ENCODE measurements around the gene RNU6-7. TPM values are rescaled to one million over a fixed set of nuclear protein-coding genes. Genes with fewer than 3 reads are reported as not detected.

Gene RNU6-7
- total and polyA plus RNA-seq, 2 of the 13 experiments (the other 11 are each of a cell fraction or from before 2014, with no cell fraction given), result under 0.01 TPM; not detected in 1

DNA sequence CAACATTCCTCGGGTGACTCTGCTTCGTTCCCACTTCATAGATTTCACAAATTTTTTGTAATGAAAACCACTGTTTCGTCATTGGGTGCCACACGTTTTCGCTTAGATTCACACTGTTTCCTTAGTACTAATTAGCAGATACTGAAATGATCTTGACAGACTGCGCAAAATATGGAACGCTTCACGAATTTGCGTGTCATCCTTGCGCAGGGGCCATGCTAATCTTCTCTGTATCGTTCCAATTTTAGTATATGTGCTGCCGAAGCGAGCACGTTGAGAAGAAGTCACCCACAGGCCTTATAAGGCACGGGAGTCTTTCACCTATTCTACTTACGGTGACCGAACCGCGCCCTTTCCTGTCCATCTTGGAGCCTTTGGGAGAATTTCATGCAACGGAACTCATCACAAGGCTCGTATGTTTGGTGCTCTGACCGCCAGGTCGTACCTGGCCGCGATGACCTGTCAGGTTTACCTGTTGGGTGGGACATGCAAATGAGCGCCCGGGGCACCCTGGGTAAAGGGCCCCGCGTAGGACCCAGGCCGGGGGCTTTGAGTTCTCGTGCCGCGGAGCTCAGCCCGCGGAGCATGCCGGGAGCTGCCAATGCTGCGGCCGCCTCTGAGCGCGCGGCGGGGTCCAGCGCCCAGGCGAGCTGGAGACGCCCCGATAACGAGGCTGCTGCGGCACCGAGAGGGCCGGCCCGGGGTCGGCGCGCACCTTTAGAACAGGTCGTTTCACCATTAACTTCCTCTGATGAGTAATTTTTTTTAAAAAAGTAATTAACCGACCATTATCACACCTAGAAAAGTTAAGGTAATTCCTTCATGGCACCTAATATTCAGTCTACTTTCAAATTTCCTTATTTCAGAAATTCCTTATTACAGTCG is 1.4 kb downstream of the RNU6-7 start, which contains the start of gene RNU6-8 (continued):
- TF ChIP-seq, protein P1, sequence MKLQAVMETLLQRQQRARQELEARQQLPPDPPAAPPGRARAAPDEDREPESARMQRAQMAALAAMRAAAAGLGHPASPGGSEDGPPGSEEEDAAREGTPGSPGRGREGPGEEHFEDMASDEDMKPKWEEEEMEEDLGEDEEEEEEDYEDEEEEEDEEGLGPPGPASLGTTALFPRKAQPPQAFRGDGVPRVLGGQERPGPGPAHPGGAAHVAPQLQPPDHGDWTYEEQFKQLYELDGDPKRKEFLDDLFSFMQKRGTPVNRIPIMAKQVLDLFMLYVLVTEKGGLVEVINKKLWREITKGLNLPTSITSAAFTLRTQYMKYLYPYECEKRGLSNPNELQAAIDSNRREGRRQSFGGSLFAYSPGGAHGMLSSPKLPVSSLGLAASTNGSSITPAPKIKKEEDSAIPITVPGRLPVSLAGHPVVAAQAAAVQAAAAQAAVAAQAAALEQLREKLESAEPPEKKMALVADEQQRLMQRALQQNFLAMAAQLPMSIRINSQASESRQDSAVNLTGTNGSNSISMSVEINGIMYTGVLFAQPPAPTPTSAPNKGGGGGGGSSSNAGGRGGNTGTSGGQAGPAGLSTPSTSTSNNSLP (IDR thresholded peaks at IDR 0.05; ENCODE audit: low read depth, low read length), result no peak; the same call in none of the 2 replicates
- TF ChIP-seq, protein P2, sequence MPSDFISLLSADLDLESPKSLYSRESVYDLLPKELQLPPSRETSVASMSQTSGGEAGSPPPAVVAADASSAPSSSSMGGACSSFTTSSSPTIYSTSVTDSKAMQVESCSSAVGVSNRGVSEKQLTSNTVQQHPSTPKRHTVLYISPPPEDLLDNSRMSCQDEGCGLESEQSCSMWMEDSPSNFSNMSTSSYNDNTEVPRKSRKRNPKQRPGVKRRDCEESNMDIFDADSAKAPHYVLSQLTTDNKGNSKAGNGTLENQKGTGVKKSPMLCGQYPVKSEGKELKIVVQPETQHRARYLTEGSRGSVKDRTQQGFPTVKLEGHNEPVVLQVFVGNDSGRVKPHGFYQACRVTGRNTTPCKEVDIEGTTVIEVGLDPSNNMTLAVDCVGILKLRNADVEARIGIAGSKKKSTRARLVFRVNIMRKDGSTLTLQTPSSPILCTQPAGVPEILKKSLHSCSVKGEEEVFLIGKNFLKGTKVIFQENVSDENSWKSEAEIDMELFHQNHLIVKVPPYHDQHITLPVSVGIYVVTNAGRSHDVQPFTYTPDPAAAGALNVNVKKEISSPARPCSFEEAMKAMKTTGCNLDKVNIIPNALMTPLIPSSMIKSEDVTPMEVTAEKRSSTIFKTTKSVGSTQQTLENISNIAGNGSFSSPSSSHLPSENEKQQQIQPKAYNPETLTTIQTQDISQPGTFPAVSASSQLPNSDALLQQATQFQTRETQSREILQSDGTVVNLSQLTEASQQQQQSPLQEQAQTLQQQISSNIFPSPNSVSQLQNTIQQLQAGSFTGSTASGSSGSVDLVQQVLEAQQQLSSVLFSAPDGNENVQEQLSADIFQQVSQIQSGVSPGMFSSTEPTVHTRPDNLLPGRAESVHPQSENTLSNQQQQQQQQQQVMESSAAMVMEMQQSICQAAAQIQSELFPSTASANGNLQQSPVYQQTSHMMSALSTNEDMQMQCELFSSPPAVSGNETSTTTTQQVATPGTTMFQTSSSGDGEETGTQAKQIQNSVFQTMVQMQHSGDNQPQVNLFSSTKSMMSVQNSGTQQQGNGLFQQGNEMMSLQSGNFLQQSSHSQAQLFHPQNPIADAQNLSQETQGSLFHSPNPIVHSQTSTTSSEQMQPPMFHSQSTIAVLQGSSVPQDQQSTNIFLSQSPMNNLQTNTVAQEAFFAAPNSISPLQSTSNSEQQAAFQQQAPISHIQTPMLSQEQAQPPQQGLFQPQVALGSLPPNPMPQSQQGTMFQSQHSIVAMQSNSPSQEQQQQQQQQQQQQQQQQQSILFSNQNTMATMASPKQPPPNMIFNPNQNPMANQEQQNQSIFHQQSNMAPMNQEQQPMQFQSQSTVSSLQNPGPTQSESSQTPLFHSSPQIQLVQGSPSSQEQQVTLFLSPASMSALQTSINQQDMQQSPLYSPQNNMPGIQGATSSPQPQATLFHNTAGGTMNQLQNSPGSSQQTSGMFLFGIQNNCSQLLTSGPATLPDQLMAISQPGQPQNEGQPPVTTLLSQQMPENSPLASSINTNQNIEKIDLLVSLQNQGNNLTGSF (CRISPR knock-in tag; IDR thresholded peaks at IDR 0.05), result peak; percentile 93; the same call in 1 of the 2 replicates
- TF ChIP-seq KLF9 (CRISPR knock-in tag; IDR thresholded peaks at IDR 0.05; ENCODE audit: low read depth) (peak; percentile 91; the same call in 1 of the 2 replicates), ARHGAP35 (CRISPR knock-in tag; IDR thresholded peaks at IDR 0.05; ENCODE audit: borderline replicate concordance) (peak; percentile 85; the same call in 1 of the 2 replicates), KDM2A (CRISPR knock-in tag; IDR thresholded peaks at IDR 0.05; ENCODE audit: borderline replicate concordance, low read depth) (peak; percentile 98), ATAD3A (CRISPR knock-in tag; IDR thresholded peaks at IDR 0.05) (peak; percentile 94; the same call in 1 of the 2 replicates), CHCHD3 (CRISPR knock-in tag; IDR thresholded peaks at IDR 0.05) (no peak), GATAD2A (CRISPR knock-in tag; IDR thresholded peaks at IDR 0.05) (peak; percentile 91), ZNF83 (CRISPR knock-in tag; IDR thresholded peaks at IDR 0.05; ENCODE audit: borderline replicate concordance) (peak; percentile 95; the same call in 1 of the 2 replicates), ZNF619 (CRISPR knock-in tag; IDR thresholded peaks at IDR 0.05) (peak; percentile 88; the same call in 1 of the 2 replicates), ZNF10 (CRISPR knock-in tag; IDR thresholded peaks at IDR 0.05; ENCODE audit: borderline replicate concordance, low read depth) (no peak), MAZ (IDR thresholded peaks at IDR 0.05; ENCODE audit: borderline replicate concordance, low read depth, low read length) (peak; percentile 91; the same call in 1 of the 2 replicates), MAZ (CRISPR knock-in tag; IDR thresholded peaks at IDR 0.05; ENCODE audit: low read depth) (peak; percentile 69)
- TF ChIP-seq, protein P3, sequence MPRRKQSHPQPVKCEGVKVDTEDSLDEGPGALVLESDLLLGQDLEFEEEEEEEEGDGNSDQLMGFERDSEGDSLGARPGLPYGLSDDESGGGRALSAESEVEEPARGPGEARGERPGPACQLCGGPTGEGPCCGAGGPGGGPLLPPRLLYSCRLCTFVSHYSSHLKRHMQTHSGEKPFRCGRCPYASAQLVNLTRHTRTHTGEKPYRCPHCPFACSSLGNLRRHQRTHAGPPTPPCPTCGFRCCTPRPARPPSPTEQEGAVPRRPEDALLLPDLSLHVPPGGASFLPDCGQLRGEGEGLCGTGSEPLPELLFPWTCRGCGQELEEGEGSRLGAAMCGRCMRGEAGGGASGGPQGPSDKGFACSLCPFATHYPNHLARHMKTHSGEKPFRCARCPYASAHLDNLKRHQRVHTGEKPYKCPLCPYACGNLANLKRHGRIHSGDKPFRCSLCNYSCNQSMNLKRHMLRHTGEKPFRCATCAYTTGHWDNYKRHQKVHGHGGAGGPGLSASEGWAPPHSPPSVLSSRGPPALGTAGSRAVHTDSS (CRISPR knock-in tag; conservative IDR thresholded peaks at IDR 0.05), result peak; percentile 85; the same call in 1 of the 2 replicates
- TF ChIP-seq, protein P4, sequence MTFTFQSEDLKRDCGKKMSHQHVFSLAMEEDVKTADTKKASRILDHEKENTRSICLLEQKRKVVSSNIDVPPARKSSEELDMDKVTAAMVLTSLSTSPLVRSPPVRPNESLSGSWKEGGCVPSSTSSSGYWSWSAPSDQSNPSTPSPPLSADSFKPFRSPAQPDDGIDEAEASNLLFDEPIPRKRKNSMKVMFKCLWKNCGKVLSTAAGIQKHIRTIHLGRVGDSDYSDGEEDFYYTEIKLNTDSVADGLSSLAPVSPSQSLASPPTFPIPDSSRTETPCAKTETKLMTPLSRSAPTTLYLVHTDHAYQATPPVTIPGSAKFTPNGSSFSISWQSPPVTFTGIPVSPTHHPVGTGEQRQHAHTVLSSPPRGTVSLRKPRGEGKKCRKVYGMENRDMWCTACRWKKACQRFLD (CRISPR knock-in tag; IDR thresholded peaks at IDR 0.05; ENCODE audit: borderline replicate concordance), result peak; percentile 80; the same call in 1 of the 2 replicates
